Measurements from ENCODE around the gene ZNF226.

GRCh38 chr19:44149776-44150175 lies 15.1 kb upstream of the ZNF226 start:
- TF ChIP-seq CTCF (IDR thresholded peaks at IDR 0.05 in 2 of 3, conservative IDR thresholded peaks at IDR 0.05 in 1 of 3; ENCODE audit: insufficient read depth in 2 of 3, low read depth in 1 of 3, low read length in 3 of 3) (no peak), ZNF274 (IDR thresholded peaks at IDR 0.05; ENCODE audit: borderline replicate concordance, low read depth, low read length) (no peak), PTRF (tag; IDR thresholded peaks at IDR 0.05) (no peak), ATF7 (IDR thresholded peaks at IDR 0.05) (no peak), TBP (optimal IDR thresholded peaks at IDR 0.05; ENCODE audit: low read depth, low read length) (no peak), C11orf30 (IDR thresholded peaks at IDR 0.05; ENCODE audit: low read depth) (no peak), ZFP91 (CRISPR knock-in tag; IDR thresholded peaks at IDR 0.05) (no peak), TEAD4 (IDR thresholded peaks at IDR 0.05; ENCODE audit: low read length) (no peak), TEAD4 (CRISPR knock-in tag; IDR thresholded peaks at IDR 0.05; ENCODE audit: borderline replicate concordance) (no peak), ZNF830 (CRISPR knock-in tag; IDR thresholded peaks at IDR 0.05) (no peak), HDAC1 (IDR thresholded peaks at IDR 0.05) (no peak), TAF1 (IDR thresholded peaks at IDR 0.05; ENCODE audit: control insufficient read depth, extremely low read depth, insufficient read depth, low read length, severe bottlenecking) (no peak)
- TF ChIP-seq, protein P1, sequence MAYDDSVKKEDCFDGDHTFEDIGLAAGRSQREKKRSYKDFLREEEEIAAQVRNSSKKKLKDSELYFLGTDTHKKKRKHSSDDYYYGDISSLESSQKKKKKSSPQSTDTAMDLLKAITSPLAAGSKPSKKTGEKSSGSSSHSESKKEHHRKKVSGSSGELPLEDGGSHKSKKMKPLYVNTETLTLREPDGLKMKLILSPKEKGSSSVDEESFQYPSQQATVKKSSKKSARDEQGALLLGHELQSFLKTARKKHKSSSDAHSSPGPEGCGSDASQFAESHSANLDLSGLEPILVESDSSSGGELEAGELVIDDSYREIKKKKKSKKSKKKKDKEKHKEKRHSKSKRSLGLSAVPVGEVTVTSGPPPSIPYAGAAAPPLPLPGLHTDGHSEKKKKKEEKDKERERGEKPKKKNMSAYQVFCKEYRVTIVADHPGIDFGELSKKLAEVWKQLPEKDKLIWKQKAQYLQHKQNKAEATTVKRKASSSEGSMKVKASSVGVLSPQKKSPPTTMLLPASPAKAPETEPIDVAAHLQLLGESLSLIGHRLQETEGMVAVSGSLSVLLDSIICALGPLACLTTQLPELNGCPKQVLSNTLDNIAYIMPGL (CRISPR knock-in tag; IDR thresholded peaks at IDR 0.05) = no peak
